Stromal cell of bone marrow (primary cell): Measurements from ENCODE around the gene PRAMEF1.
"Not testable (repeated sequence)": the region's sequence is repeated elsewhere in the genome, so short reads cannot be mapped to it uniquely, and the experiment has no call there.

ENCODE experiments used
- DNase-seq: peaks from one replicate; pipeline ENCODE4 v3.0.0-alpha.2; 2012; ENCODE audit warnings: low read depth

Gene PRAMEF1

DNA sequence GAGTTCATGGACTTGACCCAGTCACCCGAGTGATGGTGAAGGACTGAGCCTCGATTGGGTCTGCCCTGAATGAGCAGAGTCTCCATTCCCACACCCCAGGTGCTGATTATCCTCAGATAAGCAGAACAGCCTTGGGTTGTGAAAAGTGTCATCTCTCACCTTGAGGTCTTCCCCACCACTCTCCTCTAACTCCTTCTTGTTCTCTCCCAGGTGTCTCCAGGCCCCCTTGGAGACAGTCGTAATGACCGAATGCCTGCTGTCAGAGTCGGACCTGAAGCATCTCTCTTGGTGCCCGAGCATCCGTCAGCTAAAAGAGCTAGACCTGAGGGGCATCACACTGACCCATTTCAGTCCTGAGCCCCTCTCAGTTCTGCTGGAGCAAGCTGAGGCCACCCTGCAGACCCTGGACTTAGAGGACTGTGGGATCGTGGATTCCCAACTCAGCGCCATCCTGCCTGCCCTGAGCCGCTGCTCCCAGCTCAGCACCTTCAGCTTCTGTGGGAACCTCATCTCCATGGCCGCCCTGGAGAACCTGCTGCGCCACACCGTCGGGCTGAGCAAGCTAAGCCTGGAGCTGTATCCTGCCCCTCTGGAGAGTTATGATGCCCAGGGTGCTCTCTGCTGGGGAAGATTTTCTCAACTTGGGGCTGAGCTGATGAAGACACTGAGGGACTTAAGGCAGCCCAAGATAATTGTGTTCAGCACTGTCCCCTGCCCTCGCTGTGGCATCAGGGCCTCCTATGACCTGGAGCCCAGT, 14.2 kb upstream of the PRAMEF1 start:
- DNase-seq: no peak

DNA sequence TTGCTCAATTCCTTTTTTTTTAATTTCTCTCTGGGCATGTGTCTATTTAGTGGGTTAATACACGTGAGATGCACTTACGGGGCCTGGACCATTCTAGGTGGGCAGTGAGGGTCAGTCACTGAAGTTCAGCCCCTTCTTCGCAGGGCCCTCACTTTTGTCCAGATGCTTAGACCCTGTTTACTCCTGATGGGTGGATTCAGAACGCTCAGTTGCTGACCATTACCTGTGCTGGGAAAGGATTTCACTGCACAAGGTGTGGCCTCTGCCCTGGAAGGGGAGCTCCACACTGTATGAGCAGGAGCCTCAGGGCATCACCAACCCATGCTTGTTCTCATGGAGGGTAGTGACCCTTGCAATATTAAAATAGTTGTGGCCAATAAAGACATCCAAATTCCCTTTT, 13.1 kb upstream of the PRAMEF1 start:
- DNase-seq: no peak

DNA sequence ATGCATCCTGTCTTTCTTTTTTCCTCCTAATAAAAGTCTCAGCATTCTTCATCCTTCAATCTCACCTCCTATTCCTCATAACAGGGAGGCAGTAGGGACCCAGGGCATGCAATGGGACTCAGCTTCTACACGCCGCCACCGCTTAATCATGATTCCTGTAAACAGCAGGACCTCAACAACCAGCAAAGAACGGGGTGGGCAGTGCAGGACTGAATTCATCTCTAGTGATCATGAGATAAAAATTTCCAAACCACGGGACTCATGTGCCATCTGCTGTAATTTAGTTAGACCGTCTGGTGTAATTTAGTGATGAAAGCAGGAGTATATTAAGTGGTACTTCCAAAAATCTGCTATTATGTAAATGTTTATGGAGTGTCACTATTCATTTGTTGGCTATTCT, 12.3 kb upstream of the PRAMEF1 start:
- DNase-seq: no peak

DNA sequence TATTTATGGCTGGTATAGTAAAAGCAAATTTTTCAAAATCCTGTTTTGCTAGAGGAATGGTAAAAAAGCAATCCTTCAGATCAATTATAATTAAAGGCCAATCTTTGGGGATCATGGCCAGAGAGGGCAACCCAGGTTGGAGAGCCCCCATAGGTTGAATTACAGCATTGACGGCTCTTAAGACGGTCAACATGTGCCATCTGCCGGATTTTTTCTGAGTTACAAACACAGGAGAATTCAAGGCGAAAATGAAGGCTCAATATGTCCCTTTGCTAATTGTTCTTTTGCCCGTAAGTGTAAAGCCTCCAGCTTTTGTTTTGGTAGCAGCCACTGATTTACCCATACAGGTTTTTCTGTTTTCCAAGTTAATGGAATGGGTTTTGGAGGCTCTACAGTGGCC, 9.7 kb upstream of the PRAMEF1 start:
- DNase-seq: not testable (repeated sequence)

DNA sequence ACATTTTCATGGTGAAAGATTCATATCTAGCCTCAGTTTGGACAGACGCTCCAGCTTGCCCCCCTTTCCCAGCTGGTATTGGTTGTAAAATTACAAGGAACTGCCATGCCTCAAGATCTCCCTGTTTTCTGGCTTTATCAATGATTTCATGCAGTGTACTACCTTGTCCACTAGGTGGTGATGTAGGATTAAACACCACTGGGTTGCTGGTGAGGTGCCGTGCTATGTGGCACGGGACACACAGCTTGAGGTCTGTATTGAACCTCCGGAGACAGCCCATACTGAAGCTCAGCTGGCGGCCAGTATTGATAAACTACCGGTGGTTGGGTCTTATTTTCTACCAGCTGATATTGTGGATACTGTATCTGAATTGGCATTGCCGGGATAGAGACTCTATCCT, 7.4 kb upstream of the PRAMEF1 start:
- peak; percentile 0 for DNase-seq

DNA sequence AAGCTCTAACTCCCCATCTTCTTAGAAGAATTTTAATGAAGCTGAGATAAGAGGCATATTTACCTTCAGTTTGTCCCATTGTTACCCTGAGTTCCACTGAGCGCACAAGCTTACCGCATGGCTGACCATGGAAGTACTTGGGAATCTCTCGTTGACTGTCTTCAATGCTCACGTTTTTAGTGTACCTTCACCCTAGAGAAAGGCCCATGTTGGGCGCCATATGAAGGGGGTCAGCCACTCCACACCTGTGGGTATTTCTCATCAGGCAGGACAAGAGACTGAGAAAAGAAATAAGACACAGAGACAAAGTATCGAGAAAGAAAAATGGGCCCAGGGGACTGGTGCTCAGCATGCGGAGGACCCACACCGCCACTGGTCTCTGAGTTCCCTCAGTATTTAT, 6.5 kb upstream of the PRAMEF1 start:
- DNase-seq: not testable (repeated sequence)

DNA sequence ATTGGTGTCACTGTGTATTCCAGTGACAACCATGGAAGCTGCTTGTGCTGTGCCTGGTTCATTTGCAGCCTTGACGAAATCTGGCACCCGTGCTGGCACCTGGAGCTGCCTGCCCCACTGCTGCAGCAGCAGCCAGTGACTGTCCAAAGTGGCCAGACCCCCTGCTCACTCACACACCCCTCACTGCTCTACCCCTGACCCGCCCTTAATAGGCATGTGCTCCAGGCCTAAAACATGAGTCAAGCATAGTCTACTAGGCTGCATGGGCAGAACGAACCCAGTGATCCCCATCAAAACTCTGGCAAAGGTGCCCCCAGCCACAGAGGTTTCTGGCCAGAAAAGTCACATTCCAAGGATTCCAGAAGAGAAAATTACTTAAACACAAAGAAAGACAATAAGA, 7.7 kb downstream of the PRAMEF1 start:
- DNase-seq: no peak

DNA sequence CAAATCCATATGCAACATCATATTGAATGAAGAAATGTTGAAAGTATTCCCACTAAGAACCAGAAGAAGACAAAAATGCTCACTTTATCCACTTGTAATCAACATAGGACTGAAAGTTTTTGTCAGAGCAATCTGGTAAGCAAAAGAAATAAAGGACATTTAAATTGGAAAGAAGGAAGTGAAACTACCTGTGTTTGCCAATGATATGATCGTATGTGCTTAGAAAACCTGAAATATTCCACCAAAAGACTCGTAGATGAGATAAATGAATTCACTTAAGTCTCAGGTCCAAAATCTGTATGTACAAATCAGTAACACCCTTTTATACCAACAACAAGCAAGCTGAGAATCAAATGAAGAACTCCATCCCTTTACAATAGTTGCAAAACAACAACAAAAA, 8.5 kb downstream of the PRAMEF1 start:
- no peak for DNase-seq

DNA sequence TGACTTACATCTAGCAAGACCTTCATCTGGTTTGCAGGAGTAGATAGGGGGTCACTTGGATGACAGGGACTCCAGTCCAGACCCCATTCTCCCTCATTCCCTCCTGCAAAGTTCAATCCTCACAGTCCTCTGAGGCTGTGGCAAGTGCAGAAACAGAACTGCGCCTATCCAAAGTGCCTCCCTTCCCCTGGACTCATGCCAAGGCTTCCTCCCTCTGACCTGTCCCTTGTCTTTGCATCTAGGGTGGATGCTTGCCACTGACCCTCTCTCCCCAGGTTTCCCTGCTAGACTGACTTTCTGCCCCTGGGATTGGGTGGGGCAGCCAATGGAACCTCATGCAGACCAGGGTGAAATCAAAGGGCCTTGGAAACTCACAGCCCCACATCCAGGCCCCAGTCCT, 18.7 kb downstream of the PRAMEF1 start:
- DNase-seq: no peak

DNA sequence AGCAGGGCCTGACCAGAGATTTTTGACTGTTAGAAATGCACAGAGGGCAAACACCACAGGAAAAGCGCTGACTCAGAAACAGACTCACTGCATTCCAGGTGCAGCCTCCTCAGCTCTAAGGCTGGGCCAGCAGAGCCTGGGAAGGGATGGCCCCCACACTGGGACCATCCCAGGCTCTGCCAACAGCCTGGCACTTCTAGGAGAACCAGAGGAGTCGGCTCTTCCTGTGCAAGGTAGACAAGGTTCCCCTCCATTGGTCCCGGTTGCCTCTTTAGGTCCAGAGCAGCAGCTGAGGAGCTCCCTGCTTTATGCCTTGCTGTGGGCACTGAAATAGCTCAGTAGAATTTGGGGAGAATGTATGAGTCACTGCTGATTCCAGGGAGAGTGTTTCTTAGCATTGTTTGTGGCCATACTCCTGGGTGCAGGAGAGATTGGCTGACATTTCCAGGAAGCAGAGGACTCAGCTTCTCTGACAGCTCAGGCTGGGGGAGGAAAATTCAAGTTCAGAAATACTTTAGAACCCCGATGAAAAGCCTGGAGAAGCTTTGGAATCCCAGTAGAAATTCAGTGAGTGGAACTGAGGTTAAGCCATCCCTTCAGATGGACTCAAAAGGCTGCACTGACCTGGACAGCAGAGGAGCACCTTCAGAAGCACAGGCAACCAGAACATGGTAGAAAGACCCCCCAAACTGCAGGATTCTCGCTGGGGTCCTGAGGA, 19.7 kb downstream of the PRAMEF1 start:
- peak; percentile 21 for DNase-seq

DNA sequence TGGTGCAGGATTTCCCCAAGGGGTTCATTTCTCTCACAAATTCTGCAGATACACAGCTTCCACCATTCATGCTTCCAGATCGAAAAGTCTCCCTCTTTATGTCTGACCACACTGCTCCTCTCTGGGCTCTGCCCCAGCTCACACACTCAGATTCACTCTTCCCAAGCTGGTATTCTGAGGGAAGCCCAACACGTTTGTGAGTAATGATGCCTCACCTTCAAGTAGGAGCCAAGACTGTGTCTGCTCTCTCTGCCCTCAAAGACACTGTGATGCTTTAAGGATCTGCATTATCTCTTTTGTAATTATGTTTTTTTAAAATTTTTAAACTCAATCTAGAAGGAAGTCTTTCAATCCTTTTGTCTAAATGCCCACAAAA, 20.2 kb downstream of the PRAMEF1 start:
- peak; percentile 3 for DNase-seq

DNA sequence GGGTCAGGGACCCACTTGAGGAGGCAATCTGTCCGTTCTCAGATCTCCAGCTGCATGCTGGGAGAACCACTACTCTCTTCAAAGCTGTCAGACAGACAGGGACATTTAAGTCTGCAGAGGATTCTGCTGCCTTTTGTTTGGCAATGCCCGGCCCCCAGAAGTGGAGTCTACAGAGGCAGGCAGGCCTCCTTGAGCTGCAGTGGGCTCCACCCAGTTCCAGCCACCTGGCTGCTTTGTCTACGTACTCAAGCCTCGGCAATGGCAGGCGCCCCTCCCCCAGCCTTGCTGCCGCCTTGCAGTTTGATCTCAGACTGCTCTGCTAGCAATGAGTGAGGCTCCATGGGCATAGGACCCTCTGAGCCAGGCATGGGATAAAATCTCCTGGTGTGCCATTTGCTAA, 27.9 kb downstream of the PRAMEF1 start:
- not testable (repeated sequence) for DNase-seq

DNA sequence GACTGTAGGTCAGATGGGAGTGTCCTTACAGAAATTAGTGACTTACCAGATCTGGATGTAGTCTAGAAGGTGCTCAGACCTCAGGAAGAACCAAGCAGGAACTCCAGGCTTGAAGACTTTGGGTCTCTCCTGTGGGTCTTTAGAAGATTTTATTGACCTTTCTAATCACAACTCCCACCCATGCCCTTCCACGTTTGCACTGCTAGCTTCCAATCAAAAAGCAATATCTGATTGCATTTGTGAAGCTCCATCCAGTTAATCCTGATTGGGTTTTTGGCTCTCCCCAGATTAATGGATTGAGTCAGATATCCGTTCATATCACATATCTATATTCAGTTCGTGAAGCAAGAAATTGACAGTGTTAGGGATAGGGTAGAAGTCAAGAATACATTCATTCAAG, 40.1 kb downstream of the PRAMEF1 start, which contains the start of gene PRAMEF11:
PRAMEF11 (minus strand) TSS at position 101 of the 400 bp plus-strand sequence. CDS start 2,621 bp downstream, outside the sequence.
- DNase-seq: not testable (repeated sequence)

DNA sequence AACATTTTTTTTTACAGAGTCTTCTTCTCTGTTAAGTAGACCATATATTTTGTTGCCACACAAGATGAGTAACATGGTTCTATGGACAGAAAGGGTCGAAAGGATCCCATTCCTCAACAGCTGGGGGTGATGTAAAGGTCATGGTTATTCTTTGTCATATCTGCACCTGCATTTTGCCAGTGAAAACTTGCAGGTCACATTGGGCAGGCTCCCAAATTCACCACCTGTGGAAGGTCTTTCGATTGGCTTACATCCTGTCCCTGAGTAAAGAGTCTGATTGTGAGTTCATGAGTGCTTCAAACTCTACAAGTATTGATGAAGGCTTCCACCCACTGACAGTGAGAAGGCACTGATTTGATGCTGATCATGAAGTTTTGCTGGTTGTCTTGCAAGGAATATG, 42.1 kb downstream of the PRAMEF1 start:
- DNase-seq: not testable (repeated sequence)
